Measurements from ENCODE around the gene SND1. TPM values are rescaled to one million over a fixed set of nuclear protein-coding genes. Genes with fewer than 3 reads are reported as not detected.

SND1 gene
- total RNA-seq, 1 experiment from 2014 or later, result 223 TPM

DNA sequence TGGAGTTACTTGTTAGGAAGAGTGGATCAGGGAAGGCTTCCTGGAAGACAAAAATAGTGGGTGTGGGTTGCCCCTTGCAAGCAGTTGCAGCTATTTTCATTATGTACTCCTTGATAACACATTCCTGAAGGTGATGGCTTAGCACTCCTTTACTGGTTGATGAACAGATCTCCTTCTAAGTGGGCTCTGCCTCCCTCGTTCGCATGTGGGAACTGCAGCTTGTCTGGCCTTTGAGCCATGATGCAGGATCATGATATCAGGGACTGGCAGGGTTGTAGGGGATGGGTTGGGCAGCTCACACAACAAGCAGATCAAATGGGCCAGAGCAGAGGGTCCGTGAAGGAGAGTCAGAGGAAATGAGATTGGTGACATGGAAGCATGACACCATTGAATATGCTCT lies 408.0 kb downstream of the SND1 start:
- DNase-seq (ENCODE audit: low read depth), result no peak

DNA sequence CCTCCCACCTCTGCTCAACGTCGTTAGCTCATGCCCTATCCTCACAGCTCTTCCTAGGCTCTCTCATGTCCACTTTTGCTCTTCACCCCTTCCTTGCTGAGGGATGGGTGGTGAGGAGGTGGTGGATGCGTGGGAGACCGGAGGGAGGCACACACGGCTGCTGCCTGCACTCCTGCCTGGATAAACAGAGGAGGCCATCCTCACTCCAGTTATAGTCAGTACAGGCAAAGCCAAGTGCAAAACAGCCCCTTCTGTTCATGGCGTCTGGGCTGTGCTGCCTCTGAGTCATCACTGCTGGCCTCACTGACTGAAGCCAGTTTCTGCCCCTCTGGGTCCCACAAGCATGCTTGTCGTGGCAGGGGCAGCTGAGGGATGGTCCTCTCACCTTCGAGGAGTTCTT lies 411.1 kb downstream of the SND1 start:
- no peak for DNase-seq (ENCODE audit: low read depth)

DNA sequence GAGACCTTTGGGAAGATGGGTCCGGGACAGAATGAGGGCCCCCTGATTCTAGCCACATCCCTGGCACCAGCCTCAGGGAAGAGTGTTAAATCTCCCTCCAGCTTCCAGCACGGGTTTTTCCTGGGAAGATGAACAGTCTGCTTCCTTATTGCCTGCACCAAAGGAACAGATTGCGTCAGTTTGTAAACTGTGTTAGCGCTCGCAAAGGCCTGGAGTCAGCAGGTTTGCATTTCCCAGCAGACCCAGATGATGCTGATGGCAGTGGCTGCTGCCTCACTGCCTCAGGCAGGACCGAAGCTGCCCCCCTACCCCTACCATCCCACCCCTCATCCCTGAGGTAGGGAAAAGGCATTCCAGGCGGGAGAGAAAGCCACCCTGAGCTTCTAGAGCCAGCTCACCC lies 413.9 kb downstream of the SND1 start:
- DNase-seq (ENCODE audit: low read depth), result no peak

DNA sequence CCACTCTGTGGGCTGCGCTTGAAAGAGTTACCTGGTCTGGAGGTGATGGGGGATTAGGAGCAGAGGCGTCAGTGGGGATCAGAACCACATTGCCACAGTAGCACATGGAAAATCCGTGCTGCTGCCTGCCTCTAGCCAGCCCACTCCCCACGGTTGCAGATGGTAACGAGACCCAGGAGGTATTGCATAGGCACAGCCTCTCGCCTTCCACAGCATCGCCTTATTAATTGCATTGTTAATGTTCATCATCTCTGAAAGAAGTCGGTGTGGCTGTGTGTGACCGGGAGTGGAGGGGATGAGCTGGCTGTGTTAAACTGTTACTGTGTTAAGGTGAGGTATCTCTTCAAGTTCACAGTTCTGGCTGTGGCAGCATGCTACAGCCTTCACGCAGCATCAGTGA lies 414.4 kb downstream of the SND1 start:
- no peak for DNase-seq (ENCODE audit: low read depth)

DNA sequence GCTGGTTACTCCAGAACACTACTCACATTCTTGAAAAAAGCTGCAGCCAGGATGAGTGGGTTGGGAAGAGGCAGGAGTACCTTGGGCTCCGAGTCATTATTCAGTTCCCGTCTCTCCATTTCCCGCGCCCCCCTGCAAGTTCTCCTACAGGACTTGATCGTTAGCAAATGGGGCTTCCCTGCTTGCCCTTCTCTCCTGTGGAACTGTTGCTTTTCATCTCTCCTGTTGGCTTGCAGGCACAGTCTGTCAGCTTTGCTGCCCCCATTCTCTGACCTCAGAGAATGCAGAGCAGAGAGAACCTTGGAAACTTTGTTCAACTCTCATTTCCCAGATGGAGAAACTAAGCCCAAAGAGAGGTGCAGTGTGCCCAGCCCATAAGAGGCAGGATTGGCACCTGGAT lies 414.9 kb downstream of the SND1 start:
- DNase-seq (ENCODE audit: low read depth), result no peak

DNA sequence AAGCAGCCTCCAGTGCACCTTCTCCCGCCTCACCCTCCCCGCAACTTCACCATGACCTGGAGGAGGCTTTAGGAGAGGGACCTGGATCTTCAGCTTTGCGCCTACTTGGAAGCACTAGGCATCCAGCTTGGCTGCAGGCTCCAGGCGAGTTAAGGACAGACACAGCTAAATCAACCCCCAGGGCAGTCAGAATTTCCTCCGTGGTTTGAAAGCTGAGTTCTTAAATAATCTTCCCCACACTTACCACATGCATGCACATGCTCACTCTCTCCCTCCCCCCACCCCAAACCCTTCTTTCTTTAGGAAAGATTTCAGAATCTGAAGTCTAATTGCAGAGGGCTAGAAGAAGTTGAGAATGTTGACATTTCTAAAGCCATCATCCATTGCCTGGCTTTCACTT lies 416.0 kb downstream of the SND1 start:
- no peak for DNase-seq (ENCODE audit: low read depth)

DNA sequence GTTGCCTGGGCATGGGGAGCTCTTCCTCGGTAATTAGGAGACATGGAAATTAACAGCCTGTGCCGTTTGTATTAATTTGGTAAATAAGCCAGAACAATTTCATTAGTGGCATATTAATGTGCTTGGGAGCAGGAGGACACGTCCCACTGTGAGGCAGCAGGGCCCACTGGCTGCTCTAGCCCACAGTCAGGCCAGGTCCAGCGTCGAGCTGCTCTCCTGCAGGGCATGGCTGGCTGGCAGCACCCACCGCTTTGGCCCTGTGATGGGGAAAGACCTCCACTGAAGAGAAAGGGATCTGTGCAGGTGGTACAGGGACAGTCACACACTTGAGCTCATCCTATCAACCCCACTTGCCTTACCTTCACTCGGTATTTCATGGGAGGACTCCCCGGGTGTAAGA lies 416.8 kb downstream of the SND1 start:
- DNase-seq (ENCODE audit: low read depth), result no peak

DNA sequence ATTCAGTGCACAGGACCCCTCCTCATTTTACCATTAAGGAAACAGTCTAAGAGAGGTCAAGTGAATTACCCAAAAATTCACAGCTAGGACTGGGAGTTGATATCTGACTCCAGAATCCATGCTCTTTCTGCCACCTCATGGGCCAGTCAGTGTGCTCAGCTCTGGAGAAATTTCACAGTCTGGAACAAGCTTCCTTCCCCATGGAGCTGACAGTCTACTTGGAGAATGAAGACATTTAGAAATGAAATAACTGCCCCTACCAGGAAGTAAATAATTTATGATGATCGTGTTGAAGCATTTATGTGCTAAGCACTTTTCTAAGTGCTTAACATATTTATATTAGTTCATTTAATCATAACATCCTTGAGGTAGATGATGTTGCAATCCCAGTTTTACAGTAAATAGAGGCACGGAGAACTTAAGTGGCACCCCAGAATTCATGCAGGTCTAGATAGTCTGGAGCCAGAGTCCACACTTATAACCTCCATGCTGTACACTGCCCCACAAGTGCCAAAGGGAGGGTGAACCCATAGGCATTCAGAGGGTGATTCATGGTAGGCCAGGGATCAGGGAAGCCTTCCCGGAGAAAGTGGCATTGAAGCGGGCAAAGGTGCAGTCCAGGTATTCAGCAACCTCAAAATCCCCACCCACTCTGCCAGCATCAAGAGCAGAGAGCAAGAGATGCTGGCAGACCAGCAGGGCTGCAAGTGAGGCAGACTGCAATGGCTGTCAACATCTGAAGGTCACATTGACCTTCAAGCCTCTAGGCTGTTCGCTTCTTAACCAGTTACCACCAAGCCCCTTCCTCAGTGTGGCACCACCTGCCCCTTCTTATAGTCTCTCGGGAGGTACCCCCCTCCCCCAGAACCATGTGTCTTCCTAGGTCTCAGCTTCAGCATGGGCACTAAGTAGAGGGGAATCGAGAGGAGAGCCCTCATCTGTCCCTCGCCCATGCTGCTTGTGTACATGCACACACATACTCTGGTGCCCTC lies 417.7 kb downstream of the SND1 start:
- no peak for DNase-seq (ENCODE audit: low read depth)

DNA sequence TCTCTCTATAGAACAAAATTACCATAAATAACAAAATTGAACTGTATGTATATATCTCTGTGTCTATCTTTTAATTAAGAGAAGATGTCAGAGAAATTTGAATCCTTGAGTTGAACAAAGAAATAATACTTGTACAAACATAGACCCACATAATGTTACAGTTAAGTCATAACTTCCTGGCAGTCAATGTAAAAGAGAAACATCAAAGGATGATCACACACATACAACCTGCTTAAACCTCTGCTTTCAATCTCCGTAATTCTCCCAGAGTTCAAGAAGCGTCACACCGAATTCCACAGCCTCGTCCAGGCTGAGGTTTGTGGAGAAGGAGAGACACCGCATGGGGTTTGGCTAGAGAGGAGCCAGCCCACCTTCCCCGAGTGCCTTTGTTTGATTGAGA lies 419.4 kb downstream of the SND1 start:
- DNase-seq (ENCODE audit: low read depth), result no peak

DNA sequence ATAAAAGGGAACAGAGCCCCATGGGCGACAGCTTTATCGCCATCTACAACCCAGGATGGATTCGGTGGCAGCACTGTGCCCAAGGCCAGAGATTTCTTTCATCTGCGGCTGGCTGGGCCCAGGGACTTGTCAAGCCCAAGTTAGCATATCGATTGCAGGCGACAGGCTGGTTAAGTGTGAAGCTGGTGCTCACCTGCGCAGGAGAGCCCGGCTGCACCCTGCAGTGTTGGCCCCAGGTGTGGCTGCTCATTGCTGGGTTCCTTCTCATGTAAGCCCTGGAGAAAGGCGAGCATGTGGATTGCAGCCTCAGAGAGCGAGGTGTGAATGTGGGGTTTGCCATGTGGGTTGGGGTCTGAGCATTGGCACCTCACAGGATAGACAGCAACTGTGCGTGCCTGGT lies 419.8 kb downstream of the SND1 start:
- DNase-seq (ENCODE audit: low read depth), result no peak

DNA sequence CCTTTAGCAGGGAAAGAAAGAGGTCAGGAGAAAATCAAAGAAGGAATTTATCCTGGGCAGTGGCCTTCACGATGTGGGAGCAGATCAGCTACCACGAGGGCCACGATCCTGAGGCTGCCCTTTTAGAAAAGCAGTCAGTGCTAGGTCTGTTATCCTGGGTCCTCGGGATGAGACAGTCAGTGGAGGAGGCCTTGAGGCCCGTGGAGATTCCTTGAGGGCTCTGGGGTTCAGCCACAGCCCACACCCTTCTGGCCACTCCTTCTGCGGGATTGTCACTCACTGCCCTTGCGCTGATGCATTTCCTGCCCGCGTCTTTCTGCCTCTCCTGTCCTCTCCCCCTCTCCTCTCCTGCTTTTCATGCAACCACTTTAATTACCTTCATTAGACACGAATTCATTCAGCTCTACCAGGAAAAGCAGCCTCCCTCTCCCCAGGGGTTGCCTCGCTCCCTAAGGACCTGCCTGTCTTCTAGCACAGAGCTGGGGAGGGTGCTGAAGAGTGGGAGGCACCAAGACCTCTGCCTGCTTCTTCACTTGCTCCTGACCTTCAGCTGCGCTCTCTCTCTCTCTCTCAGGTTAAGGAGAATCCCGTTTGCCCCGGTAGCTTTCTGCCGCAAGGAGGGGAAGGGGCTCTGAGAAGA lies 421.8 kb downstream of the SND1 start:
- DNase-seq (ENCODE audit: low read depth), result no peak

DNA sequence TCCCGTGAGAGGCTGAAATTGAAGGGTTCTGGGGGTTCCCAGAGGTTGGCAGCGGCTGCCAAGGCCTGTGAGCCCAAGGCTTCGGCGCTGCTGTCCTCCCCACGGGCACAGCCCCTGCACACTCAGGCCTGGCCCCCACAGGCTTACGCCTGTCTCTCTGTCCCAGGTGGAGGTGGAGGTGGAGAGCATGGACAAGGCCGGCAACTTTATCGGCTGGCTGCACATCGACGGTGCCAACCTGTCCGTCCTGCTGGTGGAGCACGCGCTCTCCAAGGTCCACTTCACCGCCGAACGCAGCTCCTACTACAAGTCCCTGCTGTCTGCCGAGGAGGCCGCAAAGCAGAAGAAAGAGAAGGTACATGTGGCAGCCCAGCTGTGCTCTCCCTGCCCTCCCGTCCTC lies 422.3 kb downstream of the SND1 start:
- DNase-seq (ENCODE audit: low read depth), result no peak

DNA sequence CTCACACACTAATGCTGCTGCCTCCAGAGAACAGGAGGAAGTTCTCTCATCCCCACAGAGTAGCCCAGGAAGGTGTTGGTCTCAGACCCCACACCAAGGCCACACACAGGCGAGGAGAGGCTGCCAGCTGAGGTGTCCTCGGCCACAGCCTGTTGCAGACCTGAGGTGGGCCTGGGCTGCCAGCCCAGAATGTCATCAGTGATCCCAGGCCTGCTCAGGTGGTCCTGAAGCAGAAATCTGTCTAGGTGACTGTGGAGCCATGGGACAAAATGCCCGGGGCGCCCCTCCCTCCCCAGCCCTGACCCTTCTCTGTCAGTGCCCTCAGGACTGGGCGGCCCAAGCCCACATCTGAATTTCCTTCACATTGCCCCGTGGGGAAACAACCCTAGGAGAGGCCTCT lies 422.7 kb downstream of the SND1 start:
- no peak for DNase-seq (ENCODE audit: low read depth)

DNA sequence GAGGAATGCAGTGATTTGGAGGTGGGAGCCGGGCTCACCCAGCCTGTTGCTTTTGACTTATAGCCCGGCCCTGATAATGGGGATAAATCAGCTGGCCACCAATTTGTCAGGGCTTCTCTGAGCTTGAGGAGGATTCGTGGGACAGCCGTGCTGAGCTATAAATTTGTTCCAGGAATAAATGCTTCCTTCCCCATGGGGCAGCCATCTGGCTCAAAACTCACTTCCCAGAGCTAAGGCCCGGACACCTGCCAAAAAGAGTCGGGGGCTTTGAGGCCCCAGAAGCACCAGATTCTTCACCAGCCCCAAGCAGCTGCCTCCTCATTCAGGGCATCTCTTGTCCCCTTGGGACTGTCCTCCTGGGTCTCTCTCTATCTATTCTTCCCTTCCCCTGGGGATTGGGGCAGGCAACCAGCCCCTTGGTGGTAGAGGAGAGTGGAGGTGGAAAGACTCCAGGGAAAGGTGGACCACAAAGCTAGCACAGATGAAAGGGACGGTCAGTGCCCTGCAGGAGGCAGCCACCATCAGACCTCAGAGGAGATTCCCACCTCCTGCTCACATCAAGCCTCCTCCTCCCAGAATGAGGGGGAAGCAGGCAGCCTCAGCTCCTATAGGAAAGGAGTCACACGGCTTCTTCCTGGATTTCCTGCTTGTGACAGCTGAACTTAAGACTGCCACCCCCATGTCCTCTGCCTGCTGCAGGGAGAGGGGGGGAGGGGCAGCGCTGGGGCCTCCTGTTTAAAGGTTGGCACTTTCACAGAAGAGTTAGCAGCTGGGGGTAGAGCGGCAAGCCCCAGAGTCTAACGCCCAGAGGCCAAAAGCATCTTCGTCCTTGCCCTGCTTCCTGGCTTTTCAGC lies 423.5 kb downstream of the SND1 start:
- no peak for DNase-seq (ENCODE audit: low read depth)

DNA sequence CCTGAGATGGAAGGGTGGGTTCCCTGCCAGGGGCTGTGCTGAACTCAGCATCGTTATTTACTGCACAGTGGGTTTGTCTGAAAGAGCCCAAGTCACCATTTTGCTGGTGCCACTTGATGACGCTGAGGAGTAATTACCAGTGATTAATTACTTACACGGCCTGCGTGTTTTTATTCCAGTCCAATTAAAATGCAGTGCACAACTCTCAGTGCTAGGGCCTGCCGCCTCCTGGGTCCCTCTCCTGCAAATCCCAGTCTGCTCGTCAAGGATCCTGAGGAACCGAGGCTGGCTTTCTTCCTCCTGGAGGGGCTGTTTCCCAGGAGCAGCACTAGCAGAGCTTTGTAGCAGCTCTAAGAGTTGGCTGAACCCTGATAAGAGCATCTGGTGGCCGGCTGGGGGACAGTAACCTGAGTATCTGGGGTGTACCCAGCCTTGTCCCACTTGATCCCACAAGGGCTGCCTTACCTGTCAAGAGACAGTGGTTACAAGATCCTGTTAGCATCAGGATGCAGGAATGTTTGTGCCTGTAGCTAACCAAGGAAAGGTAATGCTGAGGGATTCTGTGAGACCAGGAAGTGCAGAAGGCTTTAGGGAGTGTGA lies 424.3 kb downstream of the SND1 start:
- DNase-seq (ENCODE audit: low read depth), result no peak

DNA sequence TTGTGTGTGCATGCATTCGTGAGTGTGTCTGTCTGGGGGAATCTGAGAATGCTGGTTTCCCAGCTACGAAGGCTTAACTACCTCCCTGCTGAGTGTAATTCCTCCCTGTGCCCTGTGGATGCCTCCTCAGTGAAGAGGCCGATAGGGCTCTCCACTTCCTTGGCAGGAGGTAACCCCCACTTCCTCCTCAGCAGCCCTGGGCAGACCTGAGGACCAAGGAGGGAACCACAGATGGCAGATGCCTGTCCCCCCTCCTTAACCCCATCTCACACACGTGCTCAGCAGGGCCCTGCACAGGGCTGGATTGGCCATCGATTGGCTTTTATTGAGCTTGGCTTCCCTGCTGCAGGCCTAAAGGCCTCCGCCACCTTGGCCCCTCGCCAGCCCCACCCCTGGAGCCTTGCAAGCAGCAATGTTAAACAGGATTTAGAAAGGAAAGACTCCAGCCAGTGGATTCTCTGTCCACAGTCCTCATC lies 424.8 kb downstream of the SND1 start:
- DNase-seq (ENCODE audit: low read depth), result no peak

DNA sequence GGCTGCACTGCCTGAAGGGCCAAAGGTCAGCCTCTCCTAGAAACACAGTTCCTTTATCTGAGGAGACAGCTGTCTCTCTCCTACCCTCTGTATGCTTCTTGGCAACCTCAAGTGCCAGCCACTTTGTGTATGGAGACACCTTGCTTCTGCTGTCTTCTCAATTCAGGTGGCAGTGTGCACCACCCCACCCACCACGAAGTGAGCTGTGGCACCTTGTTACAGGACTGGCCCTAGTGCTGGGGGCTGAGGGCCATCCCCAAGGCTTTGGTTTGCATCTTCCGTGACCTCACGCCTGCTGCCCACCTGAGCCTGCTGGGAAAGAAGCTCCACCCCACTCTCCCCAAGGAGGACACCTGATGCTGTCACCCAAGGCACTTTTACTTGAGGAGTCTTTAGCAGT lies 426.3 kb downstream of the SND1 start:
- DNase-seq (ENCODE audit: low read depth), result no peak

DNA sequence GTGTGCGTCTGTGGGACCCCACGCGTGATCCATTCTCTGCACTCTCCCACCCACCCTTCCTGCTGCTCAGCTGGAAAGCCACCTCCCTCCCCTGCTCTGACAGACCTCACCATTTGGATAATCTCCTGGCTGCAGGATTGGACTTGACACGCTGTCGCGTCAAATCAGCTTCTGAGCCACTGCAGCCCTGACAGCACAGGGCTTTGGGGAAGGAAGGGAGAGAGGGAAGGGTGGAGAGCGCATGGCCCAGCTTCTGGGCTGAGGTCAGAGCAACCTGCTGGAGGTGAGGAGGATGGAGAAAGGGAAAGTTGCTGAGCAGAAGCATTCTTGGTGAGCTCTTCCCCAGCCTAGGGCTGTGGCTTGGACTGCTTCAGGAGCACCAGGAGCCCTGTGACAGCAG lies 428.2 kb downstream of the SND1 start:
- no peak for DNase-seq (ENCODE audit: low read depth)

DNA sequence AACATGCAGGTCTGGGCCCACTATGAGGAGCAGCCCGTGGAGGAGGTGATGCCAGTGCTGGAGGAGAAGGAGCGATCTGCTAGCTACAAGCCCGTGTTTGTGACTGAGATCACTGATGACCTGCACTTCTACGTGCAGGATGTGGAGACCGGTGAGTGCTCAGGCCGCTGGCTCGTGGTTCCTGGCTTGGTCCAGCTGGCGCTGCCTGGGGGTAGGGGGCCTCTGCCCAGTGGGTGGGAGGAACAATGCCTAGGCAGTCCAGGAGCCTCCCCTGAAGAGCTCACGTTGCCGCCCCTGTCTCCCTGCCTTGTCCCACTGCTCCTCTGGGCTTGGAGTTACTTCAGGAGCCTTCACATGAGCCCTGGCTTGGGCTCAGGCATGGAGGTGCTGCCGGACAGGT lies 429.4 kb downstream of the SND1 start:
- DNase-seq (ENCODE audit: low read depth), result no peak

DNA sequence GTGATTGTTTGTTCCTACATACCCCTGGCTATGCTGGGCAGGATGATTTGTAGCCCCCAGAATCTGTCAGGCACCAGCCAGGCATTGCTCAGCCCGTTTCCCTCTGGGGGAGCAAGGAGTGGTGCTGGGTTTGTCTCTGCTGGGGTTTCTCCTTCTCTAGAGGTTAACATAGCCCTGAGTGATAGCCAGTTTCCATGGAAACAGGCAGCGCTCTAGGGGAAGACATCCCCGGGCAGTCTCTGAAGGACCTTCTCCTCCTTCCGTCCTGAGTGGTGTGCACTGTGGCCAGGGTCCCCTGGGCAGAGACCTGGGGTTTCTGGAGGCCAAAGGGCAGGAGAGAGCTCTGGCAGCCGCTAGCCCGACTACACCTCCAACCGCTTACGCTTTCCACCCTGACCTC lies 429.8 kb downstream of the SND1 start:
- no peak for DNase-seq (ENCODE audit: low read depth)

DNA sequence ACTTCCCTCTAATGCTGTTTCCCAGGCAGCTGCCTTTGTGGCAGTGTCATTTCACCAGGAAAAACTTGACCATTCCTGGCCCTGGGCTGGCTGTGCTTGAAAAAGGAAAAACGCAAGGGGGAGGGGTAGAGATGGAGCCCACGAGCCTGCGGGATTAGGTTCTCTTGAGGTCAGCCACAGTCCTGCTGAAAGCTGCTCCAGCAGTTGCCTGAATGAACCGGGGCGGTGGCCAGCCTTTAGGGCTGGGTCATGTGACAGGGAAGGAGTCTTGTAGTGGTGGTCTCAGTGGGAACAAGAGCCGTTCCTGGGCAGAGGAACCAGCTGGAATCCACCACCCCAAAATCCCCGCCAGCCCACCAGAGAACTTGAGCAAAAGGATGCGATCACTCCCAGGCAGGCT lies 430.4 kb downstream of the SND1 start:
- DNase-seq (ENCODE audit: low read depth), result no peak

Data from LHCN-M2 (cell line).